ENCODE results near the gene PCDHGA6.
A peak's percentile ranks its signal among the peaks of the same experiment; 100 is the strongest.
"Not testable (repeated sequence)": the region's sequence is repeated elsewhere in the genome, so short reads cannot be mapped to it uniquely, and the experiment has no call there.

The PCDHGA6 gene

DNA sequence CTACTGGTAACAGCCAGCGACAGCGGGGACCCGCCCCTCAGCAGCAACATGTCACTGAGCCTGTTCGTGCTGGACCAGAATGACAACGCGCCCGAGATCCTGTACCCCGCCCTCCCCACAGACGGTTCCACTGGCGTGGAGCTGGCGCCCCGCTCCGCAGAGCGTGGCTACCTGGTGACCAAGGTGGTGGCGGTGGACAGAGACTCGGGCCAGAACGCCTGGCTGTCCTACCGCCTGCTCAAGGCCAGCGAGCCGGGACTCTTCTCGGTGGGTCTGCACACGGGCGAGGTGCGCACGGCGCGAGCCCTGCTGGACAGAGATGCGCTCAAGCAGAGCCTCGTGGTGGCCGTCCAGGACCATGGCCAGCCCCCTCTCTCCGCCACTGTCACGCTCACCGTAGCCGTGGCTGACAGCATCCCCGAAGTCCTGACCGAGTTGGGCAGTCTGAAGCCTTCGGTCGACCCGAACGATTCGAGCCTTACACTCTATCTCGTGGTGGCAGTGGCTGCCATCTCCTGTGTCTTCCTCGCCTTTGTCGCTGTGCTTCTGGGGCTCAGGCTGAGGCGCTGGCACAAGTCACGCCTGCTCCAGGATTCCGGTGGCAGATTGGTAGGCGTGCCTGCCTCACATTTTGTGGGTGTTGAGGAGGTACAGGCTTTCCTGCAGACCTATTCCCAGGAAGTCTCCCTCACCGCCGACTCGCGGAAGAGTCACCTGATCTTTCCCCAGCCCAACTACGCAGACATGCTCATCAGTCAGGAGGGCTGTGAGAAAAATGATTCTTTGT is 20.9 kb downstream of the PCDHGA6 start:
- not testable (repeated sequence) for DNase-seq

DNA sequence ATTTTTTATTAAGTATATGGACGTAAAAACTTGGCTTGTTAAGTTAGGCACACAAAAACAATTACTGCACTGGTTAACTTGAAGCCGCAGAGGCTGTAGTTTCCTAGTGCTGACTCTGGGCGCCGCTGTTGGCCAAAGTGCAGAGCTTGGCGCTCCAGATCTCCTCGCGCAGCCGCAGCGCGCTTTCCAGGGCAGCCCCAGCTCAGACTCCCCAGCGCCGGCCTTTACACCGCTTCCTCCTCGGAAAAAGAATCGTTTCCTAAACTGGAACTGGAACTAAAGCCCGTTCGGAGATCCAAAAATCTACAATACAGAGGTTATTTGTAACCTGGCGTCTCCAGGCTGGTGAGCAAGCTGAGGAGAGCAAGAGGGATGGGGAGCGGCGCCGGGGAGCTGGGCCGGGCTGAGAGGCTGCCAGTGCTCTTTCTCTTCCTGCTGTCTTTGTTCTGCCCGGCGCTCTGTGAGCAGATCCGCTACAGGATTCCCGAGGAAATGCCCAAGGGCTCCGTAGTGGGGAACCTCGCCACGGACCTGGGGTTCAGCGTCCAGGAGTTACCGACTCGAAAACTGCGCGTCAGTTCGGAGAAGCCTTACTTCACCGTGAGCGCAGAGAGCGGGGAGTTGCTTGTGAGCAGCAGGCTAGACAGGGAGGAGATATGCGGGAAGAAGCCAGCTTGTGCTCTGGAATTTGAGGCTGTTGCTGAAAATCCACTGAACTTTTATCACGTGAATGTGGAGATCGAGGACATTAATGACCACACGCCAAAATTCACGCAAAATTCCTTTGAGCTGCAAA is 24.3 kb downstream of the PCDHGA6 start, which contains the start of gene PCDHGB5:
PCDHGB5 (plus strand) TSS at position 192 of the 796 bp plus-strand sequence; CDS start at position 373, 181 bp downstream.
- peak; percentile 31 to 43 for DNase-seq

GRCh38 chr5:141398608-141399007 is 24.9 kb downstream of the PCDHGA6 start:
- DNase-seq = no peak

- DNase-seq = no peak
Measured at GRCh38 chr5:141399555-141400258, 26.0 kb downstream of the PCDHGA6 start.

- DNase-seq = no peak
Measured at GRCh38 chr5:141402553-141403243, 29.0 kb downstream of the PCDHGA6 start, which contains the start of gene PCDHGA9. PCDHGA9 (plus strand) TSS chr5:141402778; CDS start chr5:141402953, 175 bp downstream.

- no peak for DNase-seq
Measured at GRCh38 chr5:141403387-141403786, 29.7 kb downstream of the PCDHGA6 start.

DNA sequence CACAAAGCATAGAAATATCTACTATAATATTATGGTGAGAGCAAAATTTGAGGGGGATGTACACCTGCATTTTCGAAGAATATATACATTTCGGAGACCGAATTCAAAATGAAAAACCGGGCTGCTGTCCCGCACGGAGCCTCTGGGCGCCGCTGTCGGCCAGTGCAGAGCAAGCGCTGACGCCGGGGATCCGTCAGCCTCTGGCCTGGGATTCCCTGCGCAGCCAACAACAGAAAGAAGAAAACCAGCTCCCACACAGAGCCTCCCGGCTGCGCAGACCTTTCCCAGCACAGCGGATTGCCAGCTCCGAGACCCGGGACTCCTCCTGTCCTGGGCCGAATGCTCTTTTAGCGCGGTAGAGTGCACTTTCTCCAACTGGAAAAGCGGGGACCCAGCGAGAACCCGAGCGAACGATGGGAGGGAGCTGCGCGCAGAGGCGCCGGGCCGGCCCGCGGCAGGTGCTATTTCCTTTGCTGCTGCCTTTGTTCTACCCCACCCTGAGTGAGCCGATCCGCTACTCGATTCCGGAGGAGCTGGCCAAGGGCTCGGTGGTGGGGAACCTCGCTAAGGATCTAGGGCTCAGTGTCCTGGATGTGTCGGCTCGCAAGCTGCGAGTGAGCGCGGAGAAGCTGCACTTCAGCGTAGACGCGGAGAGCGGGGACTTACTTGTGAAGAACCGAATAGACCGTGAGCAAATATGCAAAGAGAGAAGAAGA is 34.3 kb downstream of the PCDHGA6 start, which contains the start of gene PCDHGB6:
PCDHGB6 (plus strand) TSS at position 232 of the 716 bp plus-strand sequence; CDS start at position 414, 182 bp downstream.
- peak; percentile 17 to 44 for DNase-seq

GRCh38 chr5:141409598-141410306 is 36.1 kb downstream of the PCDHGA6 start:
- DNase-seq = no peak

GRCh38 chr5:141411575-141411974 is 37.9 kb downstream of the PCDHGA6 start:
- DNase-seq = no peak

- peak; percentile 53 to 63 for DNase-seq
Measured at GRCh38 chr5:141412854-141413539, 39.3 kb downstream of the PCDHGA6 start, which contains the start of gene PCDHGA10. PCDHGA10 (plus strand) TSS chr5:141412987; CDS start chr5:141413176, 189 bp downstream.

DNA sequence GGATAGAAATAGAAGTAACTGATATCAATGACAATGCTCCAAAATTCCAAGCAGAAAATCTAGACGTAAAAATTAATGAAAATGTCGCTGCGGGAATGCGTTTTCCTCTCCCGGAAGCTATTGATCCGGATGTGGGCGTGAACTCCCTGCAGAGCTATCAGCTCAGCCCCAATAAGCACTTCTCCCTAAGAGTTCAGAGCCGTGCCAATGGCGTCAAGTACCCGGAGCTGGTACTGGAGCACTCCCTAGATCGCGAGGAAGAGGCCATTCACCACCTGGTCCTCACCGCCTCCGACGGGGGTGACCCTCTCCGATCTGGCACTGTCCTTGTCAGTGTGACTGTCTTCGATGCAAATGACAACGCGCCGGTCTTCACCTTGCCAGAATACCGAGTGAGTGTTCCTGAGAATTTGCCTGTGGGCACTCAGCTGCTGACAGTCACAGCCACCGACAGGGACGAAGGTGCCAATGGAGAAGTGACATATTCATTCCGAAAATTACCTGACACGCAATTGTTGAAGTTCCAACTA is 39.9 kb downstream of the PCDHGA6 start:
- no peak for DNase-seq

- DNase-seq = not testable (repeated sequence)
Measured at GRCh38 chr5:141414548-141415274, 41.0 kb downstream of the PCDHGA6 start.

GRCh38 chr5:141415275-141415618 is 41.6 kb downstream of the PCDHGA6 start:
- DNase-seq = not testable (repeated sequence)

DNA sequence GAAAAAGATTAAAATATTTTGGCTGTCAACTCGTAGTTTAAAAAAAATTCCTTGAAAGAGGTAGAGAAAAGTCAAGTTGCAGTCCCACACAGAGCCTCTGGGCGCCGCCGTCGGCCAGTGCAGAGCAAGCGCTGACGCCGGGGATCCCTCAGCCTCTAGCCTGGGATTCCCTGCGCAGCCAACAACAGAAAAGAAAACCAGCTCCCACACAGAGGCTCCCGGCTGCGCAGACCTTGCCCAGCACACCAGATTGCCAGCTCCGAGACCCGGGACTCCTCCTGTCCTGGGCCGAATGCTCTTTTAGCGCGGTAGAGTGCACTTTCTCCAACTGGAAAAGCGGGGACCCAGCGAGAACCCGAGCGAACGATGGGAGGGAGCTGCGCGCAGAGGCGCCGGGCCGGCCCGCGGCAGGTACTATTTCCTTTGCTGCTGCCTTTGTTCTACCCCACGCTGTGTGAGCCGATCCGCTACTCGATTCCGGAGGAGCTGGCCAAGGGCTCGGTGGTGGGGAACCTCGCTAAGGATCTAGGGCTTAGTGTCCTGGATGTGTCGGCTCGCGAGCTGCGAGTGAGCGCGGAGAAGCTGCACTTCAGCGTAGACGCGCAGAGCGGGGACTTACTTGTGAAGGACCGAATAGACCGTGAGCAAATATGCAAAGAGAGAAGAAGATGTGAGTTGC is 43.9 kb downstream of the PCDHGA6 start, which contains the start of gene PCDHGB7:
PCDHGB7 (plus strand) TSS at position 184 of the 679 bp plus-strand sequence; CDS start at position 367, 183 bp downstream.
- peak; percentile 46 to 47 for DNase-seq

DNA sequence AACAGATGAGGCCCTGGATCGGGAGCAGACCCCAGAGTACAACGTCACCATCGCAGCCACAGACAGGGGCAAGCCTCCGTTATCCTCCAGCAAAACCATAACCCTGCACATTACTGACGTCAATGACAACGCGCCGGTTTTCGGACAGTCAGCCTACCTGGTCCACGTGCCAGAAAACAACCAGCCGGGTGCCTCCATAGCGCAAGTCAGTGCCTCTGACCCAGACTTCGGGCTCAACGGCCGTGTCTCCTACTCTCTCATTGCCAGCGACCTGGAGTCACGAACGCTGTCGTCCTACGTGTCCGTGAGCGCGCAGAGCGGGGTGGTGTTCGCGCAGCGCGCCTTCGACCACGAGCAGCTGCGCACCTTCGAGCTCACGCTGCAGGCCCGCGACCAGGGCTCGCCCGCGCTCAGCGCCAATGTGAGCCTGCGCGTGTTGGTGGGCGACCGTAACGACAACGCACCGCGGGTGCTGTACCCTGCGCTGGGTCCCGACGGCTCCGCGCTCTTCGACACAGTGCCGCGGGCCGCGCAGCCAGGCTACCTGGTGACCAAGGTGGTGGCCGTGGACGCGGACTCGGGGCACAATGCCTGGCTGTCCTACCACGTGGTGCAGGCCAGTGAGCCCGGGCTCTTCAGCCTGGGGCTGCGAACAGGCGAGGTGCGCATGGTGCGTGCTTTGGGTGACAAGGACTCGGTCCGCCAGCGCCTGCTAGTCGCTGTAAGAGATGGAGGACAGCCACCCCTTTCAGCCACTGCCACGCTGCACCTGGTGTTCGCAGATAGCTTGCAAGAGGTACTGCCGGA is 45.6 kb downstream of the PCDHGA6 start:
- no peak for DNase-seq

DNA sequence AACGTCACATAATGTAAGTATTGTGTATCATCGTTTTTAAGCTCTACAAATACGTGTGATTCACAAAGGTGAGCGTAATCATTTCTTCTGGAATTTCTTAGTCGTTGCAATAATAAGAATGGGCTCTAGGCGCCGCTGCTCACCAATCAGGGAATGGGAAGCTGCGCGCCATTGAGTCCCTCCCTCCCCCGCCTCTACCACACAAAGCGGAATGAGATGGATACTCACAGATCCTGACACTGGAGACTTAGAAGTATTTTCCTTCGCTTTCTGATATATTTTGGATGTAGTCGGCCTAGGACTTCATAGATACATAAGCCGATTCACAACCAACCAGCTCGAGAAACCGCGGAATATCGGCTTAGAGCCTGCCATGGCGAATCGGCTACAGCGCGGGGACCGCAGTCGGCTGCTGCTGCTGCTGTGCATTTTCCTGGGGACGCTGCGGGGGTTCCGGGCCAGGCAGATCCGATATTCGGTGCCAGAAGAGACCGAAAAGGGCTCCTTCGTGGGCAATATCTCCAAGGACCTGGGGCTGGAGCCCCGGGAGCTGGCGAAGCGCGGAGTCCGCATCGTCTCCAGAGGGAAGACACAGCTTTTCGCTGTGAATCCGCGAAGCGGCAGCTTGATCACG is 47.3 kb downstream of the PCDHGA6 start, which contains the start of gene PCDHGA11:
PCDHGA11 (plus strand) TSS at position 197 of the 634 bp plus-strand sequence; CDS start at position 374, 177 bp downstream.
- peak; percentile 39 to 46 for DNase-seq

GRCh38 chr5:141421489-141421855 is 47.8 kb downstream of the PCDHGA6 start:
- no peak for DNase-seq
